ENCODE results near the gene PDGFB.

DNA sequence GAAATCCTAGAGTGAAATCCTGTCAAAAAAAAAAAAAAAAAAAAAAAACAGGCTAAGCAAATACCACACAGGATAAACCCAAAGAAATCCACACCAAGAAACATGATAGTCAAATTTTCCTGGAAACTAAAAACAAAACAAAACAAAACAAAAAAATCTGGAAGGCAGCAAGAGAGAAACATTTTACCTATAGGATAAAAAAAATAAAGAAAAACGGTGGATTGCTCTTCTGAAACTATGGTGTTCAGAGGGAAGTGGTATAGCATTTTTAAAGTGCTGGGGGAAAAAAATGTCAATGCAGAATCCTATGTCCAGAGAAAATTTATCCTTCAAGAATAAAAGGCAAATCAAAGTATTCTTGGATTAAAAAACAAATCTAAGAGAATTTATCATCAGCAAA is 50.7 kb downstream of the PDGFB start:
- TF ChIP-seq, protein P1, sequence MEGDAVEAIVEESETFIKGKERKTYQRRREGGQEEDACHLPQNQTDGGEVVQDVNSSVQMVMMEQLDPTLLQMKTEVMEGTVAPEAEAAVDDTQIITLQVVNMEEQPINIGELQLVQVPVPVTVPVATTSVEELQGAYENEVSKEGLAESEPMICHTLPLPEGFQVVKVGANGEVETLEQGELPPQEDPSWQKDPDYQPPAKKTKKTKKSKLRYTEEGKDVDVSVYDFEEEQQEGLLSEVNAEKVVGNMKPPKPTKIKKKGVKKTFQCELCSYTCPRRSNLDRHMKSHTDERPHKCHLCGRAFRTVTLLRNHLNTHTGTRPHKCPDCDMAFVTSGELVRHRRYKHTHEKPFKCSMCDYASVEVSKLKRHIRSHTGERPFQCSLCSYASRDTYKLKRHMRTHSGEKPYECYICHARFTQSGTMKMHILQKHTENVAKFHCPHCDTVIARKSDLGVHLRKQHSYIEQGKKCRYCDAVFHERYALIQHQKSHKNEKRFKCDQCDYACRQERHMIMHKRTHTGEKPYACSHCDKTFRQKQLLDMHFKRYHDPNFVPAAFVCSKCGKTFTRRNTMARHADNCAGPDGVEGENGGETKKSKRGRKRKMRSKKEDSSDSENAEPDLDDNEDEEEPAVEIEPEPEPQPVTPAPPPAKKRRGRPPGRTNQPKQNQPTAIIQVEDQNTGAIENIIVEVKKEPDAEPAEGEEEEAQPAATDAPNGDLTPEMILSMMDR (IDR thresholded peaks at IDR 0.05 in 8 of 11, conservative IDR thresholded peaks at IDR 0.05 in 3 of 11): no peak
- no peak for TF ChIP-seq POLR2A (IDR thresholded peaks at IDR 0.05)
